NCI-H524 (cell line): Measurements from ENCODE around the gene HOXB13.
"Not testable (repeated sequence)": the region's sequence is repeated elsewhere in the genome, so short reads cannot be mapped to it uniquely, and the experiment has no call there.

Source experiments
- DNase-seq, 2 experiments: peaks; one replicate each; lab custom pipeline; 2025; lab: John Stamatoyannopoulos, UW

The HOXB13 gene

DNA sequence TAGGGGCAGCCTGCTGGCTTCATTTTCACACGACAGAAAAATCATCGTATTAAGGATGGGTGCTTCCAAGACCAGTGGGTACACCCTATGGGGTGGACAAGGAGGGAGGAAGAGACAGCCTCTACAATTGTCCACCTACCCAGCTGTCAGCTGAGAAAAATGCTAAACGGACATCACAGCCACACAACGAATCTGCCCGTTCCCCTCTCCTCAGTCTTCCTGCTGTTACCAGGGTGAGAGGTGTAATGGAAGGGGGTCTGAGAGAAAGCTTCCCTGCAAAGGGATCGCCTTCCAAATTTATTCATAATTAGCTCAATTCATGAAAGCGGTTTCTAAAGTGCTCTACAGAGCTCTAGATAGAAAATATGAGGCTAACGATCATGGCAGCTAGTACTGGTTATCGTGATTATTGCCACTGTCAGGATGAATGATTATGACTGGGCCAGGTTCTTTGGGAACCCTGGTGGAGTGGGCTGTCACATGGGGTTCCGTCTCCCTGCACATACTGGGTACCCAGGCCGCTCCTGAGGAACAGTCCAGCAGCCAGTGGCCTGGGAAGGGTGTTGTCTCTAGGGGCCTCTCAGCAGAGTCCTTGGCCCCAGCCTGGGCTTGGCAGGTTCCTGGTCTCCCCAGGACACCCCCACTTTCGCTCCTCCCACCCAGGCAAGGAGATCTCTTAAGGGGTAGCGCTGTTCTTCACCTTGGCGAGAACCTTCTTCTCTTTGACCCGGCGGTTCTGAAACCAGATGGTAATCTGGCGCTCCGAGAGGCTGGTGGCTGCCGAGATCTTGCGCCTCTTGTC is 2.2 kb downstream of the HOXB13 start:
- DNase-seq: no peak

DNA sequence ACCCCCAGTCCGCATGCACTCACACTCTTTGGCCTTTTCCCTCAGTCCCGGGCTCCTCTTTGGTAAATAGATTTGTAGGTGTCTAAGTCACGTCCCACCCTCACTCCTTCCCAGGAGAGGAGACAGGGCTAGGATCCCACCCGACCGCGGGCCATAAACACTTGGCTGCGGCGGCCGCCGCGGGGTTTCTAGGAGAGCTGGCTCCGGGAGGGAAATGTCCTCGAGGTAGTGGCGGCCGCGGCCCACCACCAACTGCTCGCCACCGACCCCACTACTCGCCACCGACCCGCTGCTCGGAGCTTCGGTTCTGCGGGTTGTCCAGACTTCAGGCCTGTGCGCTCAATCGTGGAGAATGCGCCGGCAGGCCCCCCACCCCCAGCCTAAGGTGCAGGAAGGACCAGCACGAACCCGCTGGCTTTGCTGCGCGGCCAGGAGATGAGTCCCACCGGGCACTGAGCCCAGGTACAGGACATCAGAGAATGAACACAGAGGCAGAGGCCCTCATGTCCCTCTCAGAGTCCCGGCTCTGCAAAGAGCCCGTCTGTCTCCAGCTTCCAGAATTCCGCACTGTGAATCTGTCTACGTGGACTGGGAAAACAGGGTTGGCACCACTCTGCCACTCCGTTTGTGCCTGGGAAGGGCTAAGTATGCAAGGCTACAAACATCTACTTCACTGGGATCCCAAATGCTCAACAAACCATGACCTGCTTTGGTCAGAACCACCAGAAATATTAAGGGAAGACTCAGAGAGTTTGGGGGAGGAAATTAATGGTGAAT is 3.1 kb downstream of the HOXB13 start:
- DNase-seq: no peak

DNA sequence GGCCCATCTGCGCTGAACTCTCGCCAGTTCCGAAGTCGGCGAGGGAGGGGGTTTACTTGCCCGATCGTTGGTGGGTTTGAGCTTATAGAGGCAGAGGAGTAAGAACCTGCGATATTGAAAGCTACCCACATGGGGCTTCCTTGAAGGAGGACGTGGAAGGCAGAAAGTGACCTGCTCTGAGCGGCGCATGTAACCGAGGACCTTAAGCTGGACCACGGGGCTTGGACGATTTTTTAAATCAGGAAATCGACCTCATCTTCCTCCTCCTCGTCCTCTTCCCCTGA is 3.6 kb downstream of the HOXB13 start:
- DNase-seq: peak in 1 of 2 experiments; percentile 64

DNA sequence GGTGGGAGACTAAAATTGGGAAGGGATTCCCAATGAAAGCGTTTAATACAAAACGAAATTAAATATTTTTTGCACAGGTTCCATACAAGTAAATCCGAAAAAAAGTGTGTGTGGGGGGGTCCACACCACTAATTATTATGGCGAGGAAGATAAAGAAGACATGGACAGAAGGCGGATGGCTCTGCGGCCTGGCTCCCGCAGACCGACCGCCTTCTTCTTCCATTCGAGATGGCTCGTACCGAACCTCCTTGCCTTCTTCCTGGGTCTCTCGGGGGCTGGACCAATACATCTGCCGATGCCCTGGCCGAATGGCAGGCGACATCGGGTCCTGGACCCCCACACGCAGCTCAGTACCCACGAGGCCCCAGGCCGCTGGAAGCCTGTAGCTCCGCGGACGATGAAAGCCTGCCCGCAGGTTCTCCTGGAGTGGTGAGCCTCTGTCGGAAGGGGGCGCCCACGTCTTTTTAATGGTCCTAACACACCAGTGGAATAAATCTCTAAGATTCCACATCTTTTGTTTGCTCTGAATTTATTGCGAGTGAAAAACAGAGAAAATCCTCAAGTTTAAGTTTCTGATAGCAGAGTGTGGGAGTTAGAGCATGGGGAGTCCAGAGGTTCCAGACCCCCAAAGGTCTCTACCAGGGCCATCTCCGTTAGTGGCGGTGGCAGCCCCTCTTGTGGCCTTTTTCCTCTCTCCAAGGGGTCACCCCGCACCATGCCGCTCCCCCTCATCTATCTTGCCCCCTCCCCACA is 4.1 kb downstream of the HOXB13 start:
- DNase-seq: peak; percentile 65 to 81

DNA sequence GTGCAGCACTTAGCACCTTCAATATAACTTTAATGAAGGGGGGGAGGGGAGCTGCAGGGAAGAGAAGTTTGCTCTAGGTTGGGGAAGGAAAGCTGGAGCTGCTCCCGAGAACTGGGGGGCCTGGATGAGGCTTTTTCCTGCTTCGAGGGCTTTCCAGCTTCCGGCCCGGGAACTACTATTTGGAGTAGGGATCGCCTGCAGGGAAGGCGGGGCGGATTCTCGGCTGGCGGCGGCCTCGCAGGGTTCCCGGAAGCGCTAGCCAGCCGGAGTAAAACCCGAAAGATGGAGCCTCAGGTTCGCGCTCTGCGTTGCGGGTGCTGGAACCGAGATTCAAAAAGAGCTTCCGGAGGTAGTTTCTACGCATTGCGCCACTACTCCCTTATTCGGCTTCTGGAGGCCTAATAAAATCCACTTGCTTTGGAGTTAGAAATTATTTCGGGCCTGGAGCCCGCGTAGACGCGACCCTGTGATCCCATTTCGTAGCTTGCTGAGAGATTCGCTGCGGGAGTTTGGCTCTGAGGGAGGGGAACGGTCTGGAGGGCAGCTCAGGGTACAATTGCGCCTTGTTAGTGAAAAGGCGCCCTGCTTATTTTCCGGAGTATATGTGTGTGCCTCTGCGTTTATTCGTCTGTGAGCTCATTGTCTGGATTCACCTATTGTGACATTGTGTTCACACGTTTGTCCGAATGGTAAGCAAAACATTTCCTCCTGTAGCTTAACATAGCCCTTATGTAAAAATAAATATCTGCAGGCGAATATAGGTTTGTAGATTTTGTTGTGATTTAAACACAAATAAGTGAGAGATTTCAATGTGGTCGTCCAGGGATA is 4.9 kb downstream of the HOXB13 start:
- no peak for DNase-seq

DNA sequence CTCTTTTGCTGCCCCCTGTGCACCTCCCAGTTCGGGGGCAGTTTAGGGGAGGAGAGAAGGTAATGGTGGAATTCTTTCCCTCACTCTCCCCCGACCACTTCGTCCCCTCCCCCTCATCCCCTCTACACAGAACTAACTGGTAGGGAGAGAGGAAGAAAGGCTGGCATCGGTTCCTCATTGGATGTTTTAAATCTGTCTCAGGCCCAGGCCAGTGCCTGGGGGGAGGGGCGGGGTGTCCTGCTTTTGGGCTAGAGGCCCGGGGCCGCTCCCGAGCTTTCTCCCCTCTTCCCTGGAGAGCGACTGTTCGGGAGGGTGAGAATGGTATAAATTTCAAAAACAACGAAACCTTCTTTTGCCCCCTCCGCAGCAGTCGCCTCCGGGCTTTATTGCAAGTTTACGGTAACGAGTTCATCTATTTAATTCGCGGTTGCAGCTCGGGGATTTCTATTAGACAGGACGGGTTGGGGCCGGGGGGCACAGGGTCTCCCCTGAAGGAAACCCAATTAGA is 5.6 kb downstream of the HOXB13 start, which contains the start of gene PRAC2:
TSS of gene PRAC2 (plus strand) at position 271 of the 508 bp plus-strand sequence. CDS start 1,226 bp downstream, outside the sequence.
- DNase-seq: no peak

DNA sequence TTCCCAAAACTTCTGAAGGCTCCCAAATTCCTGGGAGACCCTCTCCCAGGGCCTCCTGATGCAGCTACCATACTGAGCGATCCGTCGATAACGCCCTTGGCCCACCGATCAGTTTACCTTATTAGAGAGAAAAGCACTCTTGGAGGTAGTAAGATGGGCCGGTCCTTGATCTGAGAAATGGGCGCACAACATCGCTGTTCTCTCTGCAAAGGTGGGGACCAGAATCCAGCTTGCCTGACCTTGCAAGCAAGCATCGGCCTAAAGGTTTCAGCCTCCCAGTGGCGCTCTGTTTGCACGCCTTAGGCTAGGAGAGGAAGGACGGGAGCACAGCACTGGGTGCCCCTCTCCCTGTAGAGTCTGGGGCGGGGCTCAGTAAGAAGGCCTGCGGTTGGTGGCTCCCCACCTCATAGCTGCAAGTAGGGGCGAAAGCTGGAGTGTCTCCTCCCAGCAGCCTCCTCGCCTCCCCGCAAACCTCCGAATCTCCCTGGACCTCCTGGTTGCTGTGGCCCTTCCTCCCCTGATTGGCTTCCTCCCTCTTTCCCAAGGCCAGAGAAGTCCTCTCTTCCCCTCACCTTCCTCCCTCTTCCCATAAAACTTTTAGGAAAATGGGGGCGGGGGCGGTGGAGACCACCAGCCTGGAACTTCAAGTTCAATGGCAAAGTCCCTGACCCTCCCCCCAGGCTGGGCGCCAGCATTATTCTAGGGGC is 6.2 kb downstream of the HOXB13 start, which contains the start of gene PRAC1:
TSS of gene PRAC1 (minus strand) at position 318 of the 707 bp plus-strand sequence. CDS start at position 192, 126 bp downstream.
- DNase-seq: no peak

DNA sequence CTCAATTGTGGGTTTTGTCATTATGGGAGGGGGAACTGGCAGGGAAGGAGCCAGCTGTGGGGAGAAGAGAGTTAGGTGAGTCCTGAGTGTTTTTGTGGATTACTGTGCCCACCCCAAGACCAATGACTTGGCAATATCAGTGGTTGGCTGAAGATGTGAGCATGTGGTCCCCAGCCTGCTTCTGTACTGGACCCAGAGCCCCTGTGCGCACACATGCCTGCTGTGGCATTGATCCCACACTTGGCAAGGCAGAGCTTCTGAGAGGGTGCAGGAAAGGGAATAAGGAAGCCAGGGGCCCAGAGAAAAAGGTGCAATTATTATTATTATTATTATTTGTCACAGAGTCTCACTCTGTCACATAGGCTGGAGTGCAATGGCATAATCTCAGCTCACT is 7.5 kb downstream of the HOXB13 start:
- DNase-seq: no peak

DNA sequence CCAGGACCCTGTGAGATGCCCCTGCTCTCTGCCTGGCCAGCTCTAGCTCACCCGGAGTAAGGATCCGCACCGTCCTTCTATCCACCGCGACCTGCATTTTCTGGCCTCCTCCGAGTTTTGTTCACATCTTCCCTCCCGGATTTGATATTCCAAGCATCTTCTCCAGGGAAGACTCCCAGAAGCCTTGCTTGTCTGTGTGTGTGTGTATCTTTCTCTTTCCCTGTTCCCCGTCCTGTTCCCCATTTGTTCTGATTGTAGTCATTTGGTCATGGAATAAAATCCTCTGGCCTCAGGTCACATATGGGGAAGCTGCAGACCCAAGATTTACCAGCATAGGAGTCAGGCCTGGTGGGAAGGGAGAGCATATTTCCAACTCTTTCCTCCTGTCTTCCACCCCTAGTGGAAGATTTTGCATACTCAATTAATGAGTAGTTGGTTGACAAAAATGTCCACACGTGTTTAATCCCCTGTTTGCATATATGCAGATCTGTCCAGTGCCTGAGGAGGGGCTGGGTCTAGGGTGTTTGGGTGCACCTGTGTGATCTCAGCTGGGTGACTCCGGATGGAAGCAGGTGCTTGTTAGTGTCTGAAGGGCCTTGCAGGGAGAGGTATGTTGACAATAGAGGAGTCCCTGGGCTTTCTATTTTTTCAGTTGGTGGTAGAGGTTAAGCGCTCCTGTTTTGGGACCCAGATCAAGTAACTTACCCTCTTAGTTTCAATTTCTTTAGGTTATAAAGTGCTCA is 8.1 kb downstream of the HOXB13 start:
- no peak for DNase-seq

DNA sequence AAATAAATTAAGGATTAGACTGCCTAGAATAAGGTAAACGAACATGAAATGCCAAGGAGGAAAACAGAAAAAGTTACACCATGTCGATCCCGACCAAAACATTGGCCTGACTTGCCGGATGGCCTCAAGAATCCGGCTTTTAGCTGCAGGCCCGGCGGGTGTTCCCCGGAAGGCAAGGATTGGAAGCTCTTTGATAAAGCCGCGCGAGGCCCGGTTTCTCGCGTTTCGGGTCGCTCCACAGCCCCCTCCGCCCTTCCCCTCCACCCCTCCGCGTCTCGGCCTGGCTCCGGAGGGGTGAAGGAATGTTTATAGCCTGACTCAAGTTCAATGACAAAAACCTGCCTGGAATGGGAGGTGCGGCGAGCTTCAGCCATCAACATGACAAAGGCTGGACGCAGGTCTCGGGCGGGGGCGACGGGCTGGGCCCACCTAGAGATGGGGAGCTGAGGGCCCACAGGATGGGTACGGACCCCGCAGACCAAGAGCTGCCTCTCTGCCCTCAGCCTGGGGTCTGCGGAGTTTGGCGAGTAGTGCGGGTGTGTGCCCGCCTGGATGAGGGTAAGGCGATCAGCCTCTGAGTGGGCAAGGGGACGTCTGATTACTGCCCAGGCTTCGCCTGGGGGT is 8.8 kb downstream of the HOXB13 start:
- no peak for DNase-seq

DNA sequence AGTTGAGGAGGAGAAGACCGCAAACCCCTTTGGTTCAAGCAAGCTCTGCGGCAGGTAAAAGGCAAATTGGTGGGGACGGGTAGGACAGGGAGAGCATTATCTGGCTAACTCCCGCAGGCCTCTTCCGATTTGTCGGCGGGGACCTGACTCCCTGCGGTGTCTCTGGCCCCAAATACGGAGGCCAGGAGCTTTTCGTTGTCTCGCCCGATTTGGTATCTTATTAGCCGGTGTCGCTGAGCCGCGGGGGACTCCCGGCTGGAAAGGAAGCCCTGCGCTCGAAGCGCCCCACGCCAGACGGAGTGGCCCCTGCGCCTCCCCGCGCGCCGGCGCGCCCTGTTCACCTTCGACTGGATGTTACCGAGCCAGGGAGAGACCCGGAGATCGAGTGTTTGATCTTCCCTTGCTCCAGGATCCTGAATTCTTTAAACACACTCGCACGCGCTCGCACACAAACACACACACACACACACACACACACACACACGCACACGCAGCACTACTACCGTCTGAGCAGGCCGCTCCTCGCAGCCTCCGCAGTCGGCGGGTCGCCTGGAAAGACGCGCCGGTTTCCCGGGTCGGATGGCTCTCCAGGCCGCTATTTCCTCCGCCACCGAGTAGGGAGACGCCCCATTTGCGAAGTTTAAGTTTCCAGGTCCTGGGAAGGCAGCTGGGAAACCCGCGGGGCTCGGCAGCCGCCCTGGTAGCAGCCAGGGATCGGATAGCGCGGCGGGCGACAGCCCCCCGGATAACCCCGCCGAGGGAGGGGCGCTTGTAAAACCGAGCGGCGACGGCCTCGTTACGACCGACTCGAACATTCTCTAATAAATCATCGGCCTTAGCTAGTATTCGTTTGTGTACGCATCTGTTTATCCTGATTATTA is 9.5 kb downstream of the HOXB13 start:
- no peak for DNase-seq

DNA sequence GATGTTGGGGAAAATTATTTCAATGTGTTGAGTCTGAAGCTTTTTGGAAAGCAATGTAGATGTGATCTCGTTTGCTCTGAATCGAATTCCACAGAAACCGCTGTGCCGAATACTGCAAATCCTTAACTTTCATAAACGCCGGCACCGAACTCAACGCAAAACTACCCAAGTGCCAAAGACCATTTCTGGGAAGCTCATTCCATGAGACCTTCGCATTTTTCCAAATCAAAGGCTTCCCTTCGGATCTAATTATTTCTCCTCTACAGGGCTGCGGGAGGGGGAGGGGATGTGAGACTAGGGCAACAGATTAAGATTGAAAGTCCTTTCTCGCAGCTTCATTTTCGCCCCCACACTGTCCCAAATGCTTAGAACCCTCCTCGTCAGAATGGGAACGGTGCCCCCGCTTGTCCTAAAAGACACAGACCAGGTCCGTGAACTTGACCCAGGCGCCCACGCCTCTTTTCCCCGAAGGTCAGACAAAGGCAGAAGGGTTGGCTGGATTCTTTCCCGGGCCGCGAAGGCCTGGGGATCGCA is 10.3 kb downstream of the HOXB13 start:
- no peak for DNase-seq

DNA sequence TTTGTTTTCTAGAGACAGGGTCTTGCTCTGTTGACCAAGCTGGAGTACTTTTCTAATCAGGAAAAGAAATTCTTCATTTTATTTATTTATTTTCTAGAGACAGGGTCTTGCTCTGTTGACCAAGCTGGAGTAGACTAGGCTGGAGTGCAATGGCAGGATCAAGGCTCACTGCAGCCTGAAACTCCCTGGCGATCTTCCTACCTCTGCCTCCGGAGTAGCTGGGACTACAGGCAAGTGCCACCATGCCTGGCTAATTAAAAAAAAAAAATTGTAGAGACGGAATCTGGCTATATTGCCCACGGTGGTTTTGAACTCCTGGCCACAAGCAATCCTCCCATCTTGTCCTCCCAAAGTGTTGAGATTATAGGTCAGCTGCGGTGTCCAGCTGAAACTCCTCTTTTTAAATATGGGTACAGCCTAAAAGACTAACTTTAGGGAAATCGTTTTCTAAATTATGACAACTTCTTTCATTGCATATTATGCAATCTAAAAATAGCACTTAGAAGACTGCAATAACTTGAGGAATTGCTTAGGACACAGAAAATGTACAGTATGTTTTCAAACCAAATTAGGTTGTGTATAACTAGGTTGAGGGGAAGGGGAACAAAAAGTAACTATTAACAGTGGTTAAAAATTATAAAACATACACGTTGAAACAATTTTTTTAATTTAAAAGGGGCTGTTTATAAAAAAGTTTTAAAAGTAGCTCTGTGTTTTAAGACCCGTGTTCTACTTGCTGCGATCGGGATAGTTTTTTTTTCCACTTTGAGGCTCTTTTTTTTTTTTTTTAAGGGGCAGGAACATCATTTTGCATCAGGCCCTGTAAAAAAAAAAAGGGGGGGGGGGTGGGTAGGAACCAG is 11.0 kb downstream of the HOXB13 start:
- DNase-seq: no peak

DNA sequence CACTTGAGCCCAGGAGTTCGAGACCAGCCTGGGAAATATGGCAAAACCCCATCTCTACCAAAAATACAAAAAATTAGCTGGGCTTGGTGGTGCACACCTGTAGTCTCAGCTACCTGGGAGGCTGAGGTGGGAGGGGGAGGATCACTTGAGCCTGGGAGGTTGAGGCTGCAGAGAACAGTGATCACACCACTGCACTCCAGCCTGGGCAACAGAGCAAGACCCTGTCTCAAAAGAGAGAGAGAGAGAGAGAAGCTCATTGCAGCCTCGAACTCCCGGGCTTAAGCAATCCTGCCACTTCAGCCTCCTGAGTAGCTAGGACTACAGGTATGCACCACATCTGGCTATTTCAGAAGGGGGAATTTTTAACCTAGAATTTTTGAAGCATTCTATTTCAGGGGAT is 12.0 kb downstream of the HOXB13 start:
- not testable (repeated sequence) for DNase-seq

DNA sequence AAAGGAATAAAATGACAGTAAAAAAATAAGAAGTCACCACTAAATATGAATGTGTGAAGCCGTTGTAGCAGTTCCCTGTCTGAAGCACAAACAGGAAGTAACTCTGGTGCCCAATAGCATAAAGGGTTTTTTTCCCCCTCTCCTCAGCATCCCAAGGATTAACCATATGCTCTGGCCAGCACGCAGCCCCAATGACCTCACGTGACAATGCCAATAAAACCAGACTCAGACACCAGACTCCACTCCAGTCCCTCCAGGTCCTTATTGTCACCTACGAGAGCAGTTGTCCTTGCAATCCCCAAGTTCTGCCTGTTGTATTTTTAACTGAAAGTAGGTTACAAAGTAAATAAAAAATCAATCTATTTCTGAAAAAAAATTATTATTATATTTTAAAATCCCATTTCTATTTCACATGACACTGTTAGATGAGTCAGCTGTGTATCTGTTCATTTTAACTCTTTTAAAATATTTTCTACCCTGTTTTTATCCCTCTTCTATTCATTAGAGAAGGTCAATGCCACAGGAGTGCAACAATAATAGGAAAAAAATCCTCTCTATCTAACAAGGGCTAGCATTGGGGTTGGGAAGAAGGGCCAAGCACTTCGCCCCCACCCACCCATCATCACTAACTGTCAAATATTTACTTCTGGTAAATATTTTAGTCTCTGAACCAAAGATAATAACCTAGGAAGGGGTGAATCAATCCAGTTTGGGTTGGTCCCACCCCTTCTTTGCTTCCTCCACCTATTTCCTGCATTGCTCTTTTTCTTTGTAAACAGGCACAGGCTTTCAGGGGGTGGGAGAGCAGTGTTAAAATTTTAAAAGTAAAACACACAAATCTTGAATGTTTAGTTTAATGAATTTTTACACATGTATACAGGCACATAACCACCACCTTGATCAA is 12.8 kb downstream of the HOXB13 start:
- peak; percentile 53 to 72 for DNase-seq

DNA sequence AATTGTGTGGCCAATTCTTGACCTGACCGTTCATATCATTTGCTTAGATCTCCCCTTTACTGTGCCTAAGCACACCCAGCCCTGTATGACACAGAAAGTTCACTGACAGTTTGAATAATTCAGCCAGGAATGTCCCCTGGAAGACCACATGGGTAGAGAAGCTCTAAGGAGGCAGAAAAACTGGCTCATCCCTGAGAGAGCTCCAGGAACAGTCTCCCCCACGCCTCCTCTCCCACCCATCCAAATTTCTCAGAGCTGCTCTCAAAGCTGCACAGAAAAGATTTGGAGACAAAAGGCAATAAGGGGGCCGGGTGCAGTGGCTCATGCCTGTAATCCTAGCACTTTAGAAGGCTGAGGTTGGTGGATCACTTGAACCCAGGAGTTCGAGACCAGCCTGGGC is 17.4 kb downstream of the HOXB13 start:
- no peak for DNase-seq
